GM23248 (cell line): Measurements from ENCODE around the gene PTPRN2.

Experiments
- EZH2 ChIP-seq: fragments of 200-600 bp; sonication (generic); IDR thresholded peaks from 2 replicates; pipeline ENCODE4 v1.6.1; 2018; ENCODE audit warnings: antibody characterized with exemption, mild to moderate bottlenecking; ENCODE audit not compliant: insufficient read depth, poor library complexity, severe bottlenecking
- EZH2phosphoT487 ChIP-seq: fragments of 200-600 bp; sonication (generic); IDR thresholded peaks from 2 replicates; pipeline ENCODE4 v1.6.1; 2018; ENCODE audit warnings: antibody characterized with exemption, moderate library complexity, mild to moderate bottlenecking, low read depth; ENCODE audit not compliant: insufficient read depth

GRCh38 chr7:158582089-158582456 lies 5.5 kb downstream of the PTPRN2 start:
- TF ChIP-seq EZH2 (no peak), EZH2phosphoT487 (no peak)
